SK-N-MC (cell line): ENCODE results near the gene RPS14.

Experiments
- EZH2 ChIP-seq: fragments of 200-600 bp; sonication (generic); IDR thresholded peaks from one replicate; pipeline ENCODE4 v1.6.1; 2017; ENCODE audit warnings: antibody characterized with exemption
- FOXP2 ChIP-seq: optimal IDR thresholded peaks from 2 replicates; pipeline ENCODE3; 2011; ENCODE audit warnings: mild to moderate bottlenecking, moderate library complexity; ENCODE audit not compliant: insufficient read depth; ENCODE audit errors: extremely low read length, control extremely low read depth
- POLR2AphosphoS5 ChIP-seq: IDR thresholded peaks from 2 replicates; pipeline ENCODE4 v1.6.1; 2012; ENCODE audit warnings: mild to moderate bottlenecking, low read depth, low read length, borderline replicate concordance

GRCh38 chr5:150461231-150461630, 11.7 kb upstream of the RPS14 start:
- TF ChIP-seq EZH2 (no peak), POLR2AphosphoS5 (no peak), FOXP2 (no peak)
